Endothelial cell of umbilical vein (primary cell): ENCODE data around the gene PARN. TPM values are rescaled to one million over a fixed set of nuclear protein-coding genes. Genes with fewer than 3 reads are reported as not detected.

Experiments used
- BruUV-seq: library from RNA; stranded (reverse); fragments of 400-500 nt; replicated peaks from 2 replicates; lab custom pipeline; 2021; lab: Mats Ljungman, UMichigan
- CTCF ChIA-PET: fragments of 300-600, 350-600 bp; sonication (Branson Sonifier 250); formaldehyde crosslinking; loops from one replicate; lab custom pipeline; 2021; ENCODE audit warnings: antibody characterized with exemption, inconsistent platforms; lab: Charles Lee
- POLR2A ChIA-PET: fragments of 300-600, 350-600 bp; sonication (Branson Sonifier 250); formaldehyde crosslinking; loops from one replicate; lab custom pipeline; 2021; ENCODE audit warnings: antibody characterized with exemption, inconsistent platforms; lab: Charles Lee
- DNase-seq: peaks from one replicate; pipeline ENCODE4 v3.0.0-alpha.2; 2011; ENCODE audit warnings: low read depth, low spot score
- FAIRE-seq: peaks from 2 replicates; lab custom pipeline; 2011; peaks lifted over from hg19 to GRCh38; lab: Jason Lieb, UNC
- H2AFZ ChIP-seq: 2 replicates; pipeline ENCODE4 v1.6.0; 2012; ENCODE audit warnings: low read depth, low read length, control low read depth, inconsistent platforms
- H3K27ac ChIP-seq: 2 replicates; pipeline ENCODE4 v1.5.1; 2011; ENCODE audit warnings: low read depth, mild to moderate bottlenecking, control low read depth, low read length, moderate library complexity; ENCODE audit not compliant: insufficient read depth
- H3K27me3 ChIP-seq, 2 experiments: 2 replicates each; pipeline versions ENCODE4 v1.6.0 to v1.6.1; 2011; ENCODE audit warnings: low read length in 2 of 2, mixed read lengths in 1 of 2; ENCODE audit not compliant: control insufficient read depth in 2 of 2, insufficient read depth in 2 of 2
- H3K36me3 ChIP-seq, 2 experiments: 2 replicates in 1 of 2; 3 replicates in 1 of 2; pipeline ENCODE4 v1.5.1; 2011; ENCODE audit warnings: low read length in 2 of 2, mild to moderate bottlenecking in 1 of 2, moderate library complexity in 1 of 2; ENCODE audit not compliant: control insufficient read depth in 2 of 2, insufficient read depth in 2 of 2; ENCODE audit errors: extremely low read depth in 1 of 2
- H3K4me1 ChIP-seq: 3 replicates; pipeline ENCODE4 v1.5.1; 2011; ENCODE audit warnings: mild to moderate bottlenecking, low read length; ENCODE audit not compliant: control insufficient read depth, insufficient read depth; ENCODE audit errors: extremely low read depth
- H3K4me2 ChIP-seq: 2 replicates; pipeline ENCODE4 v1.6.1; 2011; ENCODE audit warnings: low read length, control low read depth, mixed read lengths; ENCODE audit not compliant: insufficient read depth
- H3K4me3 ChIP-seq, 3 experiments: fragments of 200-600 bp in 1 of 3; sonication (generic), shearing (Covaris generic) in 1 of 3; replicated peaks in 1 of 3; 2 replicates each; pipeline ENCODE4 v1.5.1; 2011 to 2016; ENCODE audit warnings: control low read depth in 3 of 3, low read length in 3 of 3, mild to moderate bottlenecking in 2 of 3, inconsistent platforms in 1 of 3, low read depth in 1 of 3, moderate library complexity in 1 of 3; ENCODE audit not compliant: insufficient read depth in 1 of 3
- H3K79me2 ChIP-seq: 2 replicates; pipeline ENCODE4 v1.6.0; 2012; ENCODE audit warnings: low read length, inconsistent platforms; ENCODE audit not compliant: control insufficient read depth, insufficient read depth
- H3K9ac ChIP-seq: replicated peaks from 2 replicates; pipeline ENCODE3; 2011; ENCODE audit warnings: low read length, control low read depth; ENCODE audit not compliant: insufficient read depth; ENCODE audit errors: extremely low read depth
- H3K9me1 ChIP-seq: replicated peaks from 3 replicates; pipeline ENCODE4 v1.6.0; 2011; ENCODE audit warnings: mild to moderate bottlenecking, low read length; ENCODE audit not compliant: control insufficient read depth, insufficient read depth; ENCODE audit errors: extremely low read depth
- H3K9me3 ChIP-seq: replicated peaks from 2 replicates; pipeline ENCODE4 v1.5.1; 2012; ENCODE audit warnings: low read length, inconsistent platforms; ENCODE audit not compliant: control insufficient read depth, insufficient read depth
- H4K20me1 ChIP-seq: replicated peaks from 2 replicates; pipeline ENCODE3; 2011; ENCODE audit warnings: mild to moderate bottlenecking, low read length; ENCODE audit not compliant: control insufficient read depth, insufficient read depth; ENCODE audit errors: extremely low read depth
- CTCF ChIP-seq, 2 donors: IDR thresholded peaks; 1 replicate in 1 of 2; 2 replicates in 1 of 2; pipeline ENCODE4 v1.5.1; 2011; ENCODE audit warnings: low read length in 2 of 2, mild to moderate bottlenecking in 2 of 2, moderate library complexity in 2 of 2, control low read depth in 1 of 2, inconsistent platforms in 1 of 2, low read depth in 1 of 2; ENCODE audit not compliant: insufficient read depth in 1 of 2; ENCODE audit errors: extremely low read depth in 1 of 2
- EZH2 ChIP-seq: IDR thresholded peaks from 2 replicates; pipeline ENCODE4 v1.6.1; 2012; ENCODE audit warnings: borderline replicate concordance, low read depth, mild to moderate bottlenecking, moderate library complexity, low read length, inconsistent platforms; ENCODE audit not compliant: severe bottlenecking
- FOS ChIP-seq: IDR thresholded peaks from 2 replicates; pipeline ENCODE4 v1.6.1; 2011; ENCODE audit warnings: mild to moderate bottlenecking, low read length, moderate library complexity, borderline replicate concordance; ENCODE audit not compliant: insufficient read depth
- GATA2 ChIP-seq: IDR thresholded peaks from 2 replicates; pipeline ENCODE4 v1.7.0; 2011; ENCODE audit warnings: low read depth, mild to moderate bottlenecking, moderate library complexity, mixed read lengths, low read length; ENCODE audit not compliant: insufficient read length, insufficient read depth
- JUN ChIP-seq: IDR thresholded peaks from 2 replicates; pipeline ENCODE4 v1.6.1; 2011; ENCODE audit warnings: borderline replicate concordance, low read depth; ENCODE audit not compliant: insufficient read length, insufficient read depth
- MYC ChIP-seq: IDR thresholded peaks from one replicate; pipeline ENCODE4 v1.6.1; 2011; ENCODE audit warnings: mild to moderate bottlenecking, low read depth, low read length
- POLR2A ChIP-seq: IDR thresholded peaks from 2 replicates; pipeline ENCODE4 v1.6.1; 2012; ENCODE audit warnings: low read depth, mild to moderate bottlenecking, control low read depth, low read length
- POLR2AphosphoS5 ChIP-seq: IDR thresholded peaks from 2 replicates; pipeline ENCODE4 v1.6.1; 2012; ENCODE audit warnings: low read depth, mild to moderate bottlenecking, control low read depth, low read length, moderate library complexity; ENCODE audit not compliant: insufficient read depth
- dilution Hi-C: fragments of 300-500 bp; cut with MboI; formaldehyde crosslinking; loops from one replicate; pipeline ENCODE4 v1.15.0; 2019; ENCODE audit warnings: low sequenced_read_pairs; ENCODE audit not compliant: extremely low pct_ligation_motif_present
- intact Hi-C: fragments of 100-400 bp; cut with micrococcal nuclease; formaldehyde crosslinking; loops from one replicate; pipeline ENCODE4 v1.10.0; 2022
- polyA plus RNA-seq, 4 experiments: library from polyadenylated mRNA; depleted of rRNA in 3 of 4; stranded (reverse) in 3 of 4; unstranded in 1 of 4; fragments of >200 nt; gene quantifications; 2 replicates each; pipeline versions ENCODE4 v1.2.1 to v1.2.3, GENCODE V29; 2011 to 2012; ENCODE audit warnings: missing spikeins in 1 of 4
- total RNA-seq: library from RNA; stranded (reverse); gene quantifications from 2 replicates; pipeline ENCODE4 v1.2.3, GENCODE V29; 2021
- TF ChIP-seq, protein P1 (sequence below): IDR thresholded peaks from 2 replicates; pipeline ENCODE4 v1.6.1; 2011; ENCODE audit not compliant: insufficient read depth, insufficient read length

Gene PARN
- total and polyA plus RNA-seq, 2 donors (not counting 3 experiments of a cell fraction or from before 2014, with no cell fraction given), result 16.9 to 24.6 TPM

GRCh38 chr16:14531613-14532012 lies 98.4 kb downstream of the PARN start:
- H3K9ac ChIP-seq, result no peak overlapping the region
- H3K27ac ChIP-seq, result no peak overlapping the region
- CTCF ChIA-PET, result no interaction called here
- peaks cover 3% of the 10 kb centered on the region for H3K4me1 ChIP-seq
- no peak overlapping the region for H3K4me2 ChIP-seq
- POLR2A ChIA-PET, result interaction anchor here (0.6 kb wide), 1 partner anchor 202 kb away, joined by 3 read pairs; no protein-coding TSS in a partner anchor
- no peaks in the 10 kb centered on the region for H3K9me1 ChIP-seq
- no TSS peak for BruUV-seq
- TF ChIP-seq FOS (no peak), GATA2 (no peak), JUN (no peak), POLR2A (no peak), MYC (no peak), EZH2 (no peak), POLR2AphosphoS5 (no peak), CTCF (IDR thresholded peaks at IDR 0.05; ENCODE audit: extremely low read depth in 1 of 2, insufficient read depth in 1 of 2, low read depth in 1 of 2, low read length in 2 of 2) (no peak)
- TF ChIP-seq, protein P1, sequence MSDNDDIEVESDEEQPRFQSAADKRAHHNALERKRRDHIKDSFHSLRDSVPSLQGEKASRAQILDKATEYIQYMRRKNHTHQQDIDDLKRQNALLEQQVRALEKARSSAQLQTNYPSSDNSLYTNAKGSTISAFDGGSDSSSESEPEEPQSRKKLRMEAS, result no peak
- no peaks in the 10 kb centered on the region for H4K20me1 ChIP-seq
- H3K4me3 ChIP-seq, result no peak overlapping the region
- H3K79me2 ChIP-seq, result no peaks in the 10 kb centered on the region
- intact Hi-C loops (no loop called here), dilution Hi-C loops (no loop called here)
- no peaks in the 10 kb centered on the region for H3K9me3 ChIP-seq
- FAIRE-seq (no peak), DNase-seq (no peak)
- no peaks in the 10 kb centered on the region for H3K36me3 ChIP-seq
- no peaks in the 10 kb centered on the region for H3K27me3 ChIP-seq
- no peak overlapping the region for H2AFZ ChIP-seq
